ENCODE data around the gene SLC1A7.

Gene SLC1A7

GRCh38 chr1:53071167-53071865 lies 71.1 kb downstream of the SLC1A7 start:
- DNase-seq (ENCODE audit: extremely low spot score): no peak
- POLR2A ChIA-PET: no interaction called here
- CTCF ChIA-PET: no interaction called here

GRCh38 chr1:53070621-53071020 lies 71.8 kb downstream of the SLC1A7 start:
- CTCF ChIA-PET: no interaction called here
- TF ChIP-seq CTCF (IDR thresholded peaks at IDR 0.05; ENCODE audit: control extremely low read depth, extremely low read depth, low read depth, missing control alignments): no peak
- POLR2A ChIA-PET: no interaction called here
- DNase-seq (ENCODE audit: extremely low spot score): no peak

More at GRCh38 chr1:53071167-53071865, 71.1 kb downstream of the SLC1A7 start:
- TF ChIP-seq CTCF (IDR thresholded peaks at IDR 0.05; ENCODE audit: control extremely low read depth, extremely low read depth, low read depth, missing control alignments): no peak

- CTCF ChIA-PET: no interaction called here
- POLR2A ChIA-PET: no interaction called here
- TF ChIP-seq CTCF (IDR thresholded peaks at IDR 0.05; ENCODE audit: control extremely low read depth, extremely low read depth, low read depth, missing control alignments): no peak
- DNase-seq (ENCODE audit: extremely low spot score): no peak
Measured at GRCh38 chr1:53069663-53070327, 72.6 kb downstream of the SLC1A7 start.

- ChIA-PET POLR2A (no interaction called here), CTCF (interaction anchor here (1.5 kb wide), 1 partner anchor 113 kb away, joined by 5 read pairs; no protein-coding TSS in a partner anchor)
- DNase-seq (ENCODE audit: extremely low spot score): no peak
- no peak for TF ChIP-seq CTCF (IDR thresholded peaks at IDR 0.05; ENCODE audit: control extremely low read depth, extremely low read depth, low read depth, missing control alignments)
Measured at GRCh38 chr1:53069265-53069662, 73.2 kb downstream of the SLC1A7 start.

GRCh38 chr1:53068314-53069099 lies 73.9 kb downstream of the SLC1A7 start:
- CTCF ChIA-PET: interaction anchor here (1.1 to 1.5 kb wide), 2 partner anchors 11 to 114 kb away, joined by 3 to 5 read pairs; no protein-coding TSS in a partner anchor
- TF ChIP-seq CTCF (IDR thresholded peaks at IDR 0.05; ENCODE audit: control extremely low read depth, extremely low read depth, low read depth, missing control alignments): no peak
- no peak for DNase-seq (ENCODE audit: extremely low spot score)
- POLR2A ChIA-PET: interaction anchor here (0.6 kb wide), 1 partner anchor 55 kb away, joined by 6 read pairs; no protein-coding TSS in a partner anchor

DNA sequence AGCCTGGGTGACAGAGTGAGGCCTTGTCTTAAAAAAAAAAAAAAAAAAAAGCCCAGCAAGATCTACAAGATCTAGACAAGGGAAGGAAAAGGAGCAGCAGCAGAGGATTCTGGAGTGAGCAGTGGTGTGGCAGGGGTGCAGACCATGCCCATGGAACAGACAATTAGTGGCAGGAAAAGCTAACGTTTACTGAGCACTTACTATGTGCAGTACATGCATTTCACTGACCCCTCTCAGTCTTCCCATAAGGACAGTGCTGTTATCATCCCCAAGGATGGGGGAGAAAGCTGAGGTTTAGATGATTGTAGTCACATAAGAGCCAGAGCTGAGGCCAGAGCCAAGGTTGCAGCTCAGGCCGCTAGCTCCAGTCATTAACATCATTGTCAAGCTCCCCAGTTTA lies 74.6 kb downstream of the SLC1A7 start:
- DNase-seq (ENCODE audit: extremely low spot score): no peak
- no peak for TF ChIP-seq CTCF (IDR thresholded peaks at IDR 0.05; ENCODE audit: control extremely low read depth, extremely low read depth, low read depth, missing control alignments)
- POLR2A ChIA-PET: interaction anchor here (0.6 kb wide), 2 partner anchors 15 to 54 kb away, joined by 6 read pairs; no protein-coding TSS in a partner anchor
- CTCF ChIA-PET: interaction anchor here (1.1 to 1.5 kb wide), 2 partner anchors 11 to 115 kb away, joined by 3 to 5 read pairs; no protein-coding TSS in a partner anchor
